Mucosa of rectum (tissue), 2 donors: ENCODE data around the gene PLEKHB1.

Experiments
- H3K27ac ChIP-seq, 2 donors: one replicate each; pipeline ENCODE4 v1.7.0; 2013; ENCODE audit warnings: inconsistent platforms in 2 of 2, low read depth in 2 of 2, low read length in 2 of 2
- H3K27me3 ChIP-seq, 2 donors: one replicate each; pipeline ENCODE4 v1.7.0; 2013; ENCODE audit warnings: low read length in 2 of 2; ENCODE audit not compliant: control insufficient read depth in 2 of 2, insufficient read depth in 2 of 2
- H3K36me3 ChIP-seq, 2 donors: one replicate each; pipeline ENCODE4 v1.7.0; 2013; ENCODE audit warnings: low read length in 2 of 2; ENCODE audit not compliant: control insufficient read depth in 2 of 2, insufficient read depth in 2 of 2
- H3K4me1 ChIP-seq, 2 donors: one replicate each; pipeline ENCODE4 v1.7.0; 2013; ENCODE audit warnings: low read length in 2 of 2, mild to moderate bottlenecking in 1 of 2; ENCODE audit not compliant: control insufficient read depth in 2 of 2, insufficient read depth in 2 of 2
- H3K4me3 ChIP-seq, 2 donors: one replicate each; pipeline ENCODE4 v1.7.0; 2013; ENCODE audit warnings: low read length in 2 of 2
- H3K9ac ChIP-seq, 2 donors: one replicate each; pipeline ENCODE4 v1.7.0; 2013; ENCODE audit warnings: low read length in 2 of 2, low read depth in 1 of 2, mild to moderate bottlenecking in 1 of 2
- H3K9me3 ChIP-seq, 2 donors: one replicate each; pipeline ENCODE4 v1.7.0; 2013; ENCODE audit warnings: low read length in 2 of 2; ENCODE audit not compliant: control insufficient read depth in 2 of 2
- donor health status: healthy.
- donor health status: Normal muscosa, but diverticular disease.

PLEKHB1 gene

GRCh38 chr11:73645972-73646631 lies at the start of gene PLEKHB1:
Gene PLEKHB1 (plus strand): TSS chr11:73646581. CDS start chr11:73646609, 28 bp downstream.
- no peak within 1 kb of the TSS for H3K9ac ChIP-seq
- no peaks in the 10 kb centered on the region for H3K36me3 ChIP-seq
- H3K4me1 ChIP-seq = peaks cover 5% of the 10 kb centered on the region in 2 donors
- H3K9me3 ChIP-seq = no peaks in the 10 kb centered on the region
- peak within 1 kb of the TSS in 1 of 2 donors; percentile 74 for H3K4me3 ChIP-seq
- no peak within 1 kb of the TSS for H3K27ac ChIP-seq
- no peaks in the 10 kb centered on the region for H3K27me3 ChIP-seq

DNA sequence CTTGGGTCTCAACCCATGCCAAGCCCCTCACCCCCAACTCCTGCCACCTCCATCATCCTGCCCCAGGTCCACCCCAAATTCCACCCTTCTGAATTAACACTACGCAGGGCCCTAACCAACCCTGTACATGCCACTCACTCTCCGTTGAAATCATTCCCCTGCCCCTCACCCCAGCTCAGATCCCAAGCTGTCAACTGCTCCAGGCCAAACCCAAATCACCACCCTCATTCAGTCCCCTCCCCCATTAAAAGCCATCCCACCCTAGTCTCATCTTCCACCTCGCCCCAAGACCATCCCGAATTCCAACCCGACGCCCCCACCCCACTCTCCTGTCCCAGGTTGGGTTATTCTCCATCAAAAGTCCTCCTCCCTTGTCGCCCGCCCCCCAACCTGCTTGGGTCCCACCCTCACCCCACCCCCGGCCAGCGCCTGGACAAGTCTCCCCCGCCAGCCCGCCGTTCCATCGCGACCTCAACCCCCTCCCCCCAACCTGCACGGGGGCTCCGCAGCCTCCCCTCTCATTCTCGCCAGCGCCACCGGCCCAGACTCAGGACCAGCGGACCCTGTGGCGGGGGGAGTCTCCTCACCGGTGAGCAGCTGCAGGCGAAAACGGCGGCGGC lies 48.9 kb upstream of the PLEKHB1 start:
- Histone ChIP-seq H3K4me3 (peak overlapping the region; percentile 86 to 97), H3K9me3 (no peaks in the 10 kb centered on the region), H3K9ac (peak overlapping the region; percentile 49 to 83), H3K27ac (peak overlapping the region; percentile 83 to 89), H3K36me3 (no peaks in the 10 kb centered on the region), H3K4me1 (peaks cover 7 to 10% of the 10 kb centered on the region in 2 donors), H3K27me3 (no peaks in the 10 kb centered on the region)

- Histone ChIP-seq H3K4me3 (peak within 1 kb of the TSS; percentile 86 to 97), H3K27ac (peak within 1 kb of the TSS; percentile 83 to 89), H3K27me3 (no peaks in the 10 kb centered on the region), H3K4me1 (peaks cover 7 to 10% of the 10 kb centered on the region in 2 donors), H3K9me3 (no peaks in the 10 kb centered on the region), H3K36me3 (no peaks in the 10 kb centered on the region), H3K9ac (peak within 1 kb of the TSS; percentile 63 to 83)
Observed at GRCh38 chr11:73597956-73598718, 48.2 kb upstream of the PLEKHB1 start, which contains the start of gene FAM168A. Gene FAM168A (minus strand): TSS chr11:73598112. CDS start chr11:73468474, 129,638 bp downstream.

DNA sequence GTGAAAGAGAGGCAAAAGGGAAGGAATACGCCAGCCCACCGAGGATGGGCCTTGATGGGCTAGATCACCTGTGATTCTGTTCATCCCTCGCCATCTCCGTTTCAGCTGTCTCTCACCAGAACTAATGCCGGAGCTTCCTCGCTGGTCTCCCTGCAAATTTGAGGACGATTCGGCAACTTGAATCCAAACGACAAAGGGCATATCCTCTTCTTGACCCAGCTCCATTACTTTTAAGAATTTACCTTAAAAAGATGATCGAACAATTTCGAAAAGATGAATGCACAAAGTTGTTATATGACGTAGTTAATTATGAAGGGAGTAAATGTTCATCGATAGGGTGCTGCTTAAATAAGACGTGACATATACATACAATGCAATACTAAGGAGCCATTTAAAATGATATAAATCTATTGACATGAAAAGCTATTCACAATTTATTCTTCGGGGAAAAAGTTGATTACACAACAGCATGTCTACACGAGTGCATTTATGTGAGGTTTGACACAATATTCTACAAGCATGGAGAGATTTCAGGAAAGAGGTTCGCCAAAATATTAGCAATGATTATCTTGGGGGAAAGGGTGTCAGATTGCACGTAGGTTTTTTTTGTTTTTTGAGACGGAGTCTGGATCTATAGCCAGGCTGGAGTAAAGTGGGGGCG lies 47.5 kb upstream of the PLEKHB1 start:
- no peaks in the 10 kb centered on the region for H3K27me3 ChIP-seq
- peaks cover 7 to 10% of the 10 kb centered on the region in 2 donors for H3K4me1 ChIP-seq
- peak overlapping the region; percentile 60 to 83 for H3K9ac ChIP-seq
- H3K36me3 ChIP-seq = no peaks in the 10 kb centered on the region
- H3K27ac ChIP-seq = peak overlapping the region; percentile 83 to 89
- no peaks in the 10 kb centered on the region for H3K9me3 ChIP-seq
- H3K4me3 ChIP-seq = peak overlapping the region; percentile 86 to 97

DNA sequence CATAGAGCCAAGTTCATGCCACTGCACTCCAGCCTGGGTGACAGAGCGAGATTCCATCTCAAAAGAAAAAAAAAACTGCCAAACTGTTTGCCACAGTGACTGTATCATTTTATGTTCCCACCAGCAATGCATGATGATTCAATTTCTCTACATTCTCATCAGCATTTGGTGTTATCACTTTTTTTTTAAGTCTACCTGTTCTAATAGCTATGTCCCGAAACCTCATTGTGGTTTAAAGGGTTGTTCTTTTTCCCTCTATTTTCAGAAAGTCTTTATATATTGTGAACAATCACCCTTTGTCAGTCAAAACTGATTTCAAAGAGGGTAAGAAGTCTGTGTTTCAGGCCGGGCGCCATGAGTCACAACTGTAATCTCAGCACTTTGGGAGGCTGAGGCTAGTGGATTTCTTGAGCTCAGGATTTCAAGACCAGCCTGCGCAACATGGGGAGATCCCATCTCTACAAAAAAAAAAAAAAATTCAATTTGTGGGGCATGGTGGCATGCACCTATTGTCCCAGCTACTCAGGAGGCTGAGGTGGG lies 33.7 kb upstream of the PLEKHB1 start:
- Histone ChIP-seq H3K9me3 (no peaks in the 10 kb centered on the region), H3K27me3 (no peaks in the 10 kb centered on the region), H3K27ac (no peak overlapping the region), H3K36me3 (no peaks in the 10 kb centered on the region), H3K9ac (no peak overlapping the region), H3K4me1 (no peaks in the 10 kb centered on the region), H3K4me3 (no peak overlapping the region)

GRCh38 chr11:73614591-73614990 lies 31.8 kb upstream of the PLEKHB1 start:
- Histone ChIP-seq H3K4me1 (no peaks in the 10 kb centered on the region), H3K9me3 (no peaks in the 10 kb centered on the region)

DNA sequence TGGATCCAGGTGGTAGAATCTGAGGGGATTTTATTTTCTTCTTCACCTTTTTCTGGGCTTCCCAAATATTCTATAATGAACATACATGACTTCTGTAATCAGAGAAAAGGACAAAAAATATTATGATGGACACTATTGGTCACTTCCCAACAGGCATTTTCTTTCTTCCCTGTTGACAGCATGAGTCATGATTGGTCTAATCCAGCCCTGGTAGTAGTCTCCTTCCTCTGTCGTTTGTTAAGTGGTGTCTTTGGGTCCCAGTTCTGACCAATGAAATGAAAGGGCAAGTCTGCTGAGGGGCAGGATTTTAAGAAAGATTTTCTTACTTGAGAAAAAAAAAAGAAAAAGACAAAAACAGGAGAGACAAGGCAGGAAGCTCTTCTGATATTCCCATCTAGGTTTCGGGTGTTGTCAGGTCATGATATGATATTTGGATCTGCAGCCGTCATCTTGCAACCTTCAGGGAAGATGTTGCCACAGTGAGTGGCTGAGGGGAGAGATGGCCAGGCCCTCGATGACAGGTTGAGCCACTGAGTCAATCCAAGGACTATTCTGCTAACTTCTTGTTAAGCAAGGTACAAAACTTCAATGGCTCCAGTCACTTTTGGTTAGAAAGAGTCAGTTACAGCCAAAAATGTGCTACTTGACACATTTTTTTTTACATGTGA lies 23.3 kb upstream of the PLEKHB1 start:
- Histone ChIP-seq H3K4me1 (no peaks in the 10 kb centered on the region), H3K27ac (no peak overlapping the region), H3K4me3 (no peak overlapping the region), H3K27me3 (peaks cover 0 to 2% of the 10 kb centered on the region in 2 donors), H3K9me3 (no peaks in the 10 kb centered on the region), H3K36me3 (no peaks in the 10 kb centered on the region), H3K9ac (no peak overlapping the region)

More at GRCh38 chr11:73614591-73614990, 31.8 kb upstream of the PLEKHB1 start:
- Histone ChIP-seq H3K9ac (no peak overlapping the region), H3K4me3 (no peak overlapping the region), H3K27me3 (no peaks in the 10 kb centered on the region), H3K36me3 (no peaks in the 10 kb centered on the region), H3K27ac (no peak overlapping the region)

- H3K36me3 ChIP-seq = no peaks in the 10 kb centered on the region
- H3K4me1 ChIP-seq = no peaks in the 10 kb centered on the region
- H3K27ac ChIP-seq = no peak overlapping the region
- no peak overlapping the region for H3K9ac ChIP-seq
- H3K27me3 ChIP-seq = peaks cover 0 to 2% of the 10 kb centered on the region in 2 donors
- no peaks in the 10 kb centered on the region for H3K9me3 ChIP-seq
- H3K4me3 ChIP-seq = no peak overlapping the region
Observed at GRCh38 chr11:73623686-73624085, 22.7 kb upstream of the PLEKHB1 start.

- no peak overlapping the region for H3K4me3 ChIP-seq
- no peaks in the 10 kb centered on the region for H3K4me1 ChIP-seq
- peaks cover 0 to 2% of the 10 kb centered on the region in 2 donors for H3K27me3 ChIP-seq
- H3K27ac ChIP-seq = no peak overlapping the region
- no peaks in the 10 kb centered on the region for H3K36me3 ChIP-seq
- H3K9me3 ChIP-seq = no peaks in the 10 kb centered on the region
- H3K9ac ChIP-seq = peak overlapping the region in 1 of 2 donors; percentile 15
Observed at GRCh38 chr11:73625696-73626318, 20.6 kb upstream of the PLEKHB1 start.
